GM20431 (cell line): ENCODE results near the gene COPG2.
"Not testable (repeated sequence)": the region's sequence is repeated elsewhere in the genome, so short reads cannot be mapped to it uniquely, and the experiment has no call there.

Experiments
- in situ Hi-C: fragments of 300-500 bp; cut with MseI, MboI; formaldehyde crosslinking; loops from one replicate; pipeline ENCODE4 v1.15.0; 2020; ENCODE audit warnings: low sequenced_read_pairs; ENCODE audit not compliant: unreplicated experiment

COPG2 gene

DNA sequence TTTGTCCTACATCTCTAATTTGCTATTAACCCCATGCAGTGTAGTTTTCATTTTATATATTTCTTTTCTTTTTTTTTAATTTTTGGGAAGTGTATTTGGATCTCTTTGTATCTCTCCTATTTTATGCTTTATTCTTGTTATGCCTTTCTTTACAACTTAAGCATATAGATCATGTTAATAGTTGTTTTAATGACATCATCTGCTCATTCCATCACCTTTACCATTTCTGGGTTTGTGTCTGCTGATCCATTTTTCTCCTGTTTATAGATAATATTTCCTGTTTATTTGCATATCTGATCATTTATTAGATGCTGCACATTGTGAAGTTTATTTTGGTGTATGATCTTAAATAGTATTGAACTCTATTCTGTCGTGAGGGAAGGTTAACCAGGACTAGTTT, 13.7 kb downstream of the COPG2 start:
- in situ Hi-C loops, result no loop called here

DNA sequence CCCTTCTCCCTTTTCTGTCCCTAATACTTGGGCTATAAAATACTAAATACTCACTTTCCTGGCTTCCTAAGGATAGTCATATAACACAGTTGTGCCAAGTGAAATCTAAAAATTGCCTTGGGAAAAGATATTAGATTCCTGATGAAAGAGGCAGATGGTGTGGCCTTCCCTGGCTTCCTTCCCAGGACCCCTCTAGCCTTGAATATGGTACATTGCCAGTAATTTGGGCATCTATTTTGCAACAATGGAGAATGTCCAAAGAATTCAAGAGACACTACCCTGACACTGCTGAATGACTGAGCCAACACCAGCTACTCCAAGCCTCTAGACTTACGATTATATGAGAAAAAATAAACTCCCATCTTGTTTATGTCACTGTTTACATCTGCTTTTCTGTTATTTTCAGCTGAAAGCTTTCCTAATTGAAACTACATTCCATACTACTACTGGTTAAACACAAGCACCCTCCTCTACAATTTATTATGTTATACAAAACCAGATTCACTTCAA, 17.9 kb downstream of the COPG2 start:
- in situ Hi-C loops, result no loop called here

DNA sequence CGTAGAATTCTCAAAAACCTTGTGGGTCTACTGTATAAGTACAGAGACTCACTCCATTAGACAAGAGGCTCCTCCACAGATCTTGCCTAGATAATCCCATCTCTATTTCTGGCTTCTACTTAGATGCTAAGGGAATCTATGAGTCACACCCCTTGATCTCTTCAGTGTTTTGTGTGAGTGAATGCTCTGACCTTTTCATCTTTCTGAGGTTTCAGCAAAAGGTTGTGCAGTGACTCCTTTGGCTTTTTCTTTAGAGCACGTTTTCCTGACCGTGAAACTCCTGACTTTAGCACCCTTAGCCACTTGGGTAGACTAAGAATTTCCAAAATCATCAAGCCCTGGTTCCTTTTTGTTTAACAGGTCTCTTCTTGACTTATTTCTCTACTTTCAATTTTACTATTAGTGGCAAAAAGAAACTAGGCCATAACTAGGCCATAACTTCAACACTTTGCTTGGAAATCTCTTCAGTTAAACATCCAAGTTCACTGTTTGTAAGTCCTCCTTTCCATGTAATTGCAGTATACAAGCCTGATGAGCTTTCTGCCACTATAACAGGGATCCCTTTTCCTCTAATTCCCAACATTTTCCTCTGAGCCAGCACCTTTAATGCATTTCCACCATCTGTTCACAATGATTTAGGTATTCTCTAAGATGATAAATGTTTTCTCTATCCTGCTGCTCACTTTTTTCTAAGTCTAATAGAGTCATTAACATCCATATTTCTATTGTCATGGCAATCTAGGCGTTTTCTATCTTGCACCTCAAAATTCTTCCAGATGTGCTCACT, 19.4 kb downstream of the COPG2 start:
- in situ Hi-C loops, result no loop called here

DNA sequence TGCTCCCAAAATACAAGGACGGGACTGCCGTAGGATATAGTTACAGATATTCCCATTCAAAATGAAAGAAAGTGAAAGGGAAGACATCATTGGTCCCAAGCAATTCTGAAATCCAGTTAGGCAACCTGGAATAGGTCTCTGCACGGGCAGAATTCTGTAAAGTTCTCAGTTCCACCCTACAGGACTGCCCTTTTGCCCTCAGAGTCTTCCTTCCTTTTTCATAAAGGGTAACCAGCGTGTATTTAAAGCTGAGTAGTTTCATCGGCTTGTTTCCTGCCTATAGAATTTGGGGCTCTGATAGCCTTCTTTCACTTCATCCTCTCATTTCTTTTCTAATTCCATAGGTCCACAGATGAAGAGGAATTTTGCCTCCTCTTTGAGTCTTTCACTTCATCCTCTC, 20.0 kb downstream of the COPG2 start:
- in situ Hi-C loops, result no loop called here

DNA sequence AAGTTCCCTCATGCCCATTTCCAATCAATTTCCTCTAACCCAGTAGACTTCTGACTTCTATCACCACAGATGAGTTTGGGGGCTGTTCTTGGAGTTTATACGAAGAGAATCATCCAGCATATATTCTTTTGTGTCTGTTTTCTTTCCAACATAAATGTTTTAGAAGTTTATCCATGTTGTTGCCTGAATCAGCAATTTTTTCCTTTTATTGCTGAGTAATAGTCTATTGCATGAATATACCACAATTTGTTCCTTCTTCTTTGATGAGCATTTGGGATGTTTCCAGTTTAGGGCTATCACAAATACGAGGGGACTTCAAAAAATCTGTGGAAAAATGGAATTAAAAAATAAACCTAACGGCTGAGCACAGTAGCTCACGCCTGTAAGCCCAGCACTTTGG, 26.2 kb downstream of the COPG2 start:
- in situ Hi-C loops, result no loop called here

DNA sequence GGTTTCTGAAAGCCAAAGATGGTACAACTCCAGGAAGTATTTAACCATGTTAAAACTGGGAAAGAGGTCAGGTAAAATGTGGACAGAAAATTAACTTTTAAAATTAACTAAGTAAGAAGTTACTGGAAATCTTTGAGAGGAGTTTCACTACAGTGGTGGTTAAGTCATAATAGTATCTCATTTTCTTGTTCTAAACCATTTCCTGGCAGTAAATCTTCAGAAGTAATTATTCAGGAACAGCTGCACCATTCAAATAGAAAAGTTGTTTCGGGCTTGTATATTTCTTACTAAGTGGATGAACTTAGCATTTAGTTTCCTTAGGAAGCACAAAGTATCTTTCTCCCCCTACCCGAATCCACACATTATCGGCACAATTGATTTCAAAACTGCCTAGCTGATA, 27.1 kb downstream of the COPG2 start:
- in situ Hi-C loops, result no loop called here

DNA sequence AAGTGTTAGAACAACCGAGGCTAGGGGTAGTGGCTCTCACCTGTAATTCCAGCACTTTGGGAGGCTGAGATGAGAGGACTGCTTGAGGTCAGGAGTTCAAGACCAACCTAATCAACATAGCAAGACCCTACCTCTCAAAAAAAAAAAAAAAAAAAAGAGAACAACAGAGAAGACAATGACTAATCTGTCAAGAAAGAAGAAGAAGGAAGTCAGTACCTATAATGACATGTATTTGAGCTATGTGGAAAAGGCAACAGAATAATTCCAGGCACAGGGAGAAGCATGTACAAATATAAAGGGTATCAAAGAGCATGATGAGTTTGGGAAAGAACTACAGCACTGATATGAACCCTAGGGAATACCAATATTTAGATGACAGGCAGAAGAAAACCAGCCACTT, 27.5 kb downstream of the COPG2 start:
- in situ Hi-C loops, result no loop called here

DNA sequence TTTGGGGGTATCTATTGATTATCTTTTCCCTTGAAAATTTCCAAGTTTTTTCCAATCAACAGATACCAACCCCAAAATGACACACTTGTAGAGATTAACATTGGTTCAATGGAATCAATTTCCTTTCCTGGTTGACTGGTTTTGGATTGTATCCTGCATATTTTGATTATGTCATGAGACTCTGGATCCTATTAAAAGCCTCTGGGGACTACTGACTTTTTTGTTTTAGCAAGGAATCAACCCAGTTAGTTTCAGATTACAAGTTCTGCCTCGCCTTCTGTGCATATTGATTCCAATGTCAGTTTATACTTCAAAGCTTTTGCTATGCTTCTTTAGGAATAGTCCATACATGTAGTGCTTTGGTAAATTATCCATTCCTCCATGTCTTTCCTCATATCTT, 29.2 kb downstream of the COPG2 start:
- in situ Hi-C loops, result no loop called here

DNA sequence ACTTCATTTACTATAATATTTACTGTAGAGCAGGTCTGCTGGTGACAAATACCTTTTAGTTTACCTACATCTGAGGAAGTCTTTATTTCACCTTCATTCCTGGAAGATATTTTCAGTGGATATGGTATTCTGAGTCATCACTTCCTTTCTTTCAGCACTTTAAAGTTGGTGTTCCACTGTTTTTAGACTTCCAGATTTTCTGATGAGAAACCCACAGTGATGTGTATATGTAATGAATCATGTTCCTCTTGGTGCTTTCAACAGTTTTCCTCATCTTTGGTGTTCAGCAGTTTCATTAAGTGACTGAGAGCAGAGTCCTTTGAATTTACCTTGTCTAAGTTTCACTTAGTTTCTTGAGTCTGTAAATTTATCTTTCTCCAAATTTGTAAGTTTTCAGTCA, 36.4 kb downstream of the COPG2 start:
- in situ Hi-C loops, result no loop called here

DNA sequence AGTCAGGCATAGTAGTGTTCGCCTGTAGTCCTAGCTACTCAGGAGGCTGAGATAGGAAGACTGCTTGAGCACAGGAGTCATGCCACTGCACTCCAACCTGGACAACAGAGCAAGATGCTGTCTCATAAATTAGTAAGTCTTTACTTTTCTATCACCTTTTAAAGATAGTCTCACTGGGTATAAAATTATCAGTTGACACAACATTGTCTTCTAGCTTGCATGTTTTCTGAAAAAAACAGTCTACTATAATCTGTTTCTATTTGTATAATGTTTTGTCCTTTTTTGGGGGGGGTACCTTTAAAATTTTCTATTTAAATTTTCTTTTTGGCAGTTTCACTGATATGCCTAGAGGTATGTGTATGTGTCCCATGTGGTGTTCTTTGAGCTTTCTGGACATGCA, 39.6 kb downstream of the COPG2 start:
- in situ Hi-C loops, result no loop called here

DNA sequence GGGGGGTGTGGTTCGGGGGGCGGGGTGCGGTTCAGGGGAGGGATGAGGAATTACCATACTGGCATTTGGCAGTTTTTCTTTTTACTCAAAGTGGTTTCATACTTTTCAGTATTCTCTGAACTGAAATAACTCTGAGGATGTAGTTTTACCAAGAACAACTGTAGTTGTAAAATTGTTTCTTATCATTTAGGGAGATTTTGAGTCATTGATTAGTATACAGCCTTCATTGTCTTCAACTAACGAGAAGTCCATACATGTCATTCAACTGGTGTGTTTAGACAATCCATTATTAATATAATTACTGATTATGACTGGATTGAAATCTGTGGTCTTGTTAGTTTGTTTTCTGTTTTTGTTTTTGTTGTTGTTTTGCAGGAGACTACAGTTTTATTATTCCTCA, 40.8 kb downstream of the COPG2 start:
- in situ Hi-C loops, result no loop called here

DNA sequence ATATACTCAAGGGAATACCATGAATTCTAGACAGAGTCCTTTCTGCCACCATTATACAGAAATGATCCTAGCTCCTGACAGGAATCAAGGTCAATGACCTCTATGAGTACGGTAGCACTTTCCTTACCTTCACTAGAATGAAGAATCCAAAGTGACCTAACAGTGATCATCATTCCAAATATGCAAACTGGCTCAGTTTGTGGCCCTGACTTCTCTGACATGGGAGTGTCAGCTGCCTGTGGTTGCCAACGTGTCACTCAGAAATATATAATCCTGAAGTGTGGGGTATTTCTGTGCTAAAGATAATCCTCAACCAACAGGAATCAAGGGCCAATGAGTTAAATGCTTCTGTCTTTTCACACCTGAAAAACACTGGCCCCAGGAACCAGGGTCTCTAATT, 45.7 kb downstream of the COPG2 start:
- in situ Hi-C loops, result no loop called here

DNA sequence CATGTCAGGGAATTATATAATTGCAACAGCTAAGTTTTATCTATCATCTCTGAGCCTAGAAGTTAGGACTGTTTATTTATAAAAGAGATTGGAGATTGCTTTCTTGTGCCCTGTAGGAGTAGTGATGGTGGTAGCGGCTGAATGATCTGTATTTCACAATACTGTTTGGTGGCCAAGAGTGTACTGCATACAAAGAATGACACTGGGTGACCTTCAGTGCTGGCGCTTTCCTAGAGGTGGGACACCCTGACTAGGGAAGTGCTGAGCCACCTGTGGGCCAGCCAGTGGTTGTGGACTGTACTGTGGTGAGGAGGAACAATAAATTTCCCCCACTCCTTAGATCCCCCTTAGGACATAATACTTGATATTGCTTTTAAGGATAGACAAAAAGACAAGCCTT, 53.0 kb downstream of the COPG2 start:
- in situ Hi-C loops, result no loop called here

DNA sequence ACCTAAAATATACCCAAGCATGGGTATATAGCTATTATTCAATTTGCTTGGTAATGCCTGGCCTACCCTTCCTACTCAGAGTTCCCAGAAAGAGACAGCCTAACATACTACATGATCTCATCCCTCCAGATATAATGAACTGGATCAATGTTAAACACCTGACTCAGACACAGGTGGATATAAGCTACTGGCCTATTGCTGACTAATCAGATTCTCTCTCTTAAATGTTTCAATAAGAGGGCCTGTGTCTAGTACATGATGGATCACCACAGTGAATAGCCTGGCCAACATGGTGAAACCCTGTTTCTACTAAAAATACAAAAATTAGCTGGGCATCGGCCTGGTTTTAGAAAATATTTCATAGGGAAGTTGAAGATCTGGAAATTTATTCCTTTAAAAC, 54.1 kb downstream of the COPG2 start:
- in situ Hi-C loops, result no loop called here

DNA sequence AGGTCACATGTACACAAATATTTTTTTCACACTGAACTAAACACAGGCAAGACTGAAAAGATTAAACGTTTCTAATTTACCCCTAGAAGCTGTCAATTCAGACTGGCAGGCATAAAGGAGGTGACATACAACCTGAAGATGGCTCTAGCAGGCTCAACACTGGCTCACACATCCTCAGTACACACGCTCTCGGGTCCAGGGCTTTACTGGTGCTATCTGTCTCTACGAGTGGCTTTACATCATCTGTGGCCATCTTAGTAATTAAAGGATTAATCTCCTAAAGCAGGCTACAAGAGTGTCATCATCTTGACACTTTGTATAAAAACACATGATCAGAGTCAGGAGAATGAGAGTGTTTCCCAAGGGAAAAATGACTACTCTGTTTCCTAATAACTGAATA, 57.3 kb downstream of the COPG2 start:
- in situ Hi-C loops, result no loop called here

DNA sequence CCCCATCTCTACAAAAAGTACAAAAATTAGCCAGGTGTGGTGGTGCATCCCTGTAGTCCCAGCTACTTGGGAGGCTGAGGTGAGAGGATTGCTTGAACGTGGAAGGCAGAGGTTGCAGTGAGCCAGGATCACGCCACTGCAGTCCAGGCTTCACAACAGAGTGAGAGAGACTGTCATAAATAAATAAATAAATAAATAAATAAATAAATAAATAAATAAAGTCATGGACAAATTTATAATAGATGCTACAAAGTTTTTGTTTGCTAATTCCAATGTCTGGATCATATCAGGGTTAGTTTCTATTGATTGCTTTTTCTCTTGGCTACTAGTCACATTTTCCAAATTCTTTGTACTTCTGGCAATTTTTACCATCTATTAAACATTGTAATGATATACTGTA, 61.5 kb downstream of the COPG2 start:
- in situ Hi-C loops, result not testable (repeated sequence)

DNA sequence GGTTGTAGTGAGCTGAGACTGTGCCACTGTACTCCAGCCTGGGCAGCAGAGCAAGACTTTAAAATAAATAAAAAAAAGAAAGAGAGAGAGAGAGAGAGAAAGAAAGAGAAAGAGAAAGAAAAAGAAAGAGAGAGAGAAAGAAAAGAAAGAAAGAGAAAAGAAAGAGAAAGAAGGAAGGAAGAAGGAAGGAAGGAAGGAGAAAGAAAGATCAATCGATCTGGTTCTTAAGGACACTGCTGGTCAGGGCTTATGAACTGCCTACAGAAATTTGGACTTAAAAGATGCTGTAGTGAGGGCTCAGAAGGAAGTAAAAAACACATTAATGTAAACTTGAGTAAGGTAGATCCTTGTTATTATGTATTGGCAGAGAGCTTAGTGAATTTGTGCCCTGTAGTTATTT, 62.4 kb downstream of the COPG2 start:
- in situ Hi-C loops, result no loop called here

DNA sequence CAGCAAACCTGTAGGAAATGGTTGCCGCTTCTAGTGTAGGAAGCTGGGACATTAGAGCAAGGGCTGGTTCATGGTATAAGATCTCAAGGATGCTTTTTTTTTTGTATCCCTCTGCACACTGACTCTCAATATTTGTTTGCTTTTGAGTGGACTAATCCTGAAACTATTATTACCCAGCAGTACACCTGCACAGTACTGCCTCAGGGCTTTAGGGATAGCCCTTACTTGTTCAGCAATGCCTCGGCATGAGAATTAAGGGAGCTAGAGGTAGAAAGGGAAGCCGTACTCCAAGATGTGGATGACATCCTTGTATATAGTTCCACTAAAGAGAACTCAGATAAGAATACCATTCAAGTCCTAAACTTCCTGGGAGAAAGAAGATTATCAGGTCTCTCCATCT, 70.5 kb downstream of the COPG2 start:
- in situ Hi-C loops, result no loop called here

DNA sequence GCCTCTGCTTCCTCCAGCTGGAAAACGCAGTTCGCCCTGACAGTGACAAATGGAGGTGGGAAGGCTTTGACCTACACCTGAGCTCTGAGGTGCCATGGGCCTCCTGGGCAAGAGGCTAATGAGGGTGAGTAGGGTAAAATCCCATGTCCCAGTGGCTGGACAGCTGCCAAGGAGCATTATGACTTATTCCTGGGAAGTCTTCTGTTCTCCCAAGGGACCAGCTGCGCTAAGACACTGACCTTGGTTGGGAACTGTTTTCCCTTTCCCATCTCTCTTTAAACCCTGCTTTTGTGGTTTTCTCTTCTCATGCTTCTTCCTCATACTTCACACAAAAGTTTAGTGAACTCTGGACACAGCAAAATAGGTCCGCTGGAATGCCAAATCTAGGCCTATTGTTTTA, 72.6 kb downstream of the COPG2 start:
- in situ Hi-C loops, result no loop called here

DNA sequence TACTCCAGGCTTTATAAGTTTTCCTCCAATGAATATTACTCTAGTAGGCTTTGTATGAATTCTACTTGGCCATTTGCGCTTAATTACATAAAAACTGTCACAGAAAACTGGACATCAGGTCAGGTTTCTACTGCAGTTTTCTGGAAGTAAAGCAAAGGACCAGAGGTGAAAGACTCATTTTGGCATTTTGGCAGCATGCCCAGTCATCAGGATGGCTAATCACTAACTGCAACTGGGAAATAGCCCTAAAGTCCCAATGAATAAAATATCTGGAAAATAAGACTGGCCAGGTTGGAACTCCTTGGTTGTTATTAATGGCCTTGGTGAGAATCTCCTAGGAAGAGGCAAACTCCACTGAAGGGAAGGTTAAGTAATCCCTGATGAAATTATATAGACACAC, 75.5 kb downstream of the COPG2 start:
- in situ Hi-C loops, result no loop called here

DNA sequence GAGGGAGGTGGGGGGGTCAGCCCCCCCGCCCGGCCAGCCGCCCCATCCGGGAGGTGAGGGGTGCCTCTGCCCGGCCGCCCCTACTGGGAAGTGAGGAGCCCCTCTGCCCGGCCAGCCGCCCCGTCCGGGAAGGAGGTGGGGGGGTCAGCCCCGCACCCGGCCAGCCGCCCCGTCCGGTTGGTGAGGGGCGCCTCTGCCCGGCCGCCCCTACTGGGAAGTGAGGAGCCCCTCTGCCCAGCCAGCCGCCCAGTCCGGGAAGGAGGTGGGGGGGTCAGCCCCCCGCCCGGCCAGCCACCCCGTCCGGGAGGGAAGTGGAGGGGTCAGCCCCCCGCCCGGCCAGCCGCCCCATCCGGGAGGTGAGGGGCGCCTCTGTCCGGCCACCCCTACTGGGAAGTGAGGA, 77.1 kb downstream of the COPG2 start:
- in situ Hi-C loops, result not testable (repeated sequence)

DNA sequence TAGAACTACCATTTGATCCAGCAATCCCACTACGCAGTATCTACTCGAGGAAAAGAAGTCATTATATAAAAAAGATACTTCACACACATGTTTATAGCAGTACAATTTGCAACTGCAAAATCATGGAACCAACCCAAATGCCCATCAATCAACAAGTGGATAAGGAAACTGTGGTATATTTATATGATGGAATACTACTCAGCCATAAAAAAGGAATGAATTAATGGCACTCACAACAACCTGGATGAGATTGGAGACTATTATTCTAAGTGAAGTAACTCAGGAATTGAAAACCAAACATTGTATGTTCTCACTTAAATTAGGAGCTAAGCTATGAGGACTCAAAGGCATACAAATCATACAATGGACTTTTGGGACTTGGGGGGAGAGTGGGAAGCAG, 82.6 kb downstream of the COPG2 start:
- in situ Hi-C loops, result not testable (repeated sequence)
